ENCODE measurements around the gene LRRC4.

Gene LRRC4

GRCh38 chr7:128030654-128031611 is at the start of gene LRRC4:
Gene LRRC4, minus strand, starts transcription at chr7:128031437. Its CDS starts 797 bp downstream, at chr7:128030640.
- H3K36me3 ChIP-seq (ENCODE audit: low read depth) = no peaks in the 10 kb centered on the region
- H3K9me3 ChIP-seq (ENCODE audit: severe bottlenecking) = no peaks in the 10 kb centered on the region
- ATAC-seq (ENCODE audit: low read depth) = peak; percentile 66
- no peak for TF ChIP-seq CTCF (IDR thresholded peaks at IDR 0.05; ENCODE audit: poor library complexity, severe bottlenecking)
- H3K4me1 ChIP-seq (ENCODE audit: insufficient read depth, poor library complexity, severe bottlenecking) = no peaks in the 10 kb centered on the region
- DNase-seq (ENCODE audit: low spot score) = no peak
- peak within 1 kb of the TSS; percentile 32 for H3K4me3 ChIP-seq (ENCODE audit: severe bottlenecking)
- H3K27me3 ChIP-seq (ENCODE audit: insufficient read depth, poor library complexity, severe bottlenecking) = no peaks in the 10 kb centered on the region
- H3K27ac ChIP-seq (ENCODE audit: poor library complexity, severe bottlenecking) = no peak within 1 kb of the TSS

GRCh38 chr7:128080169-128080568 is 48.9 kb upstream of the LRRC4 start:
- Histone ChIP-seq H3K36me3 (ENCODE audit: low read depth) (peaks cover 10% of the 10 kb centered on the region), H3K27me3 (ENCODE audit: insufficient read depth, poor library complexity, severe bottlenecking) (no peaks in the 10 kb centered on the region), H3K4me3 (ENCODE audit: severe bottlenecking) (no peak overlapping the region), H3K9me3 (ENCODE audit: severe bottlenecking) (no peaks in the 10 kb centered on the region), H3K27ac (ENCODE audit: poor library complexity, severe bottlenecking) (no peak overlapping the region), H3K4me1 (ENCODE audit: insufficient read depth, poor library complexity, severe bottlenecking) (no peaks in the 10 kb centered on the region)
- no peak for DNase-seq (ENCODE audit: low spot score)
- ATAC-seq (ENCODE audit: low read depth) = no peak
- no peak for TF ChIP-seq CTCF (IDR thresholded peaks at IDR 0.05; ENCODE audit: poor library complexity, severe bottlenecking)

- TF ChIP-seq CTCF (IDR thresholded peaks at IDR 0.05; ENCODE audit: poor library complexity, severe bottlenecking) = no peak
- no peaks in the 10 kb centered on the region for H3K27me3 ChIP-seq (ENCODE audit: insufficient read depth, poor library complexity, severe bottlenecking)
- DNase-seq (ENCODE audit: low spot score) (no peak), ATAC-seq (ENCODE audit: low read depth) (no peak)
- H3K4me1 ChIP-seq (ENCODE audit: insufficient read depth, poor library complexity, severe bottlenecking) = no peaks in the 10 kb centered on the region
- H3K27ac ChIP-seq (ENCODE audit: poor library complexity, severe bottlenecking) = no peak overlapping the region
- H3K36me3 ChIP-seq (ENCODE audit: low read depth) = peaks cover 3% of the 10 kb centered on the region
- no peak overlapping the region for H3K4me3 ChIP-seq (ENCODE audit: severe bottlenecking)
- no peaks in the 10 kb centered on the region for H3K9me3 ChIP-seq (ENCODE audit: severe bottlenecking)
Measured at GRCh38 chr7:128078309-128078708, 47.1 kb upstream of the LRRC4 start.

- no peak for DNase-seq (ENCODE audit: low spot score)
Measured at GRCh38 chr7:128076796-128077271, 45.6 kb upstream of the LRRC4 start.

More at GRCh38 chr7:128076796-128077271, 45.6 kb upstream of the LRRC4 start:
- no peak for ATAC-seq (ENCODE audit: low read depth)
- Histone ChIP-seq H3K36me3 (ENCODE audit: low read depth) (peaks cover 3% of the 10 kb centered on the region), H3K27ac (ENCODE audit: poor library complexity, severe bottlenecking) (no peak overlapping the region), H3K4me3 (ENCODE audit: severe bottlenecking) (no peak overlapping the region), H3K9me3 (ENCODE audit: severe bottlenecking) (no peaks in the 10 kb centered on the region), H3K4me1 (ENCODE audit: insufficient read depth, poor library complexity, severe bottlenecking) (no peaks in the 10 kb centered on the region), H3K27me3 (ENCODE audit: insufficient read depth, poor library complexity, severe bottlenecking) (no peaks in the 10 kb centered on the region)
- no peak for TF ChIP-seq CTCF (IDR thresholded peaks at IDR 0.05; ENCODE audit: poor library complexity, severe bottlenecking)

Data from RWPE2 (cell line).